SU-DHL-6 (cell line): ENCODE measurements around the gene CDK5RAP3.

Experiments
- CTCF ChIP-seq: fragments of 200-600 bp; sonication (generic); IDR thresholded peaks from one replicate; pipeline ENCODE4 v1.5.1; 2017; ENCODE audit warnings: antibody characterized with exemption, mild to moderate bottlenecking, low read length, moderate library complexity; ENCODE audit not compliant: insufficient read depth, poor library complexity, severe bottlenecking
- EZH2phosphoT487 ChIP-seq: fragments of 200-600 bp; sonication (generic), shearing (Covaris generic); conservative IDR thresholded peaks from 2 replicates; pipeline ENCODE4 v1.6.1; 2018; ENCODE audit warnings: mild to moderate bottlenecking, antibody characterized with exemption, low read length, moderate library complexity, mixed read lengths

GRCh38 chr17:48002916-48003416, 32.1 kb downstream of the CDK5RAP3 start:
- TF ChIP-seq CTCF (no peak), EZH2phosphoT487 (no peak)
